GM12878 (cell line): ENCODE results near the gene SEMA4D.

Source experiments
- BCLAF1 ChIP-seq: fragments of 450-650 bp; IDR thresholded peaks from 2 replicates; pipeline ENCODE4 v1.6.1; 2017; ENCODE audit warnings: antibody characterized with exemption, mild to moderate bottlenecking, moderate library complexity
- CBX3 ChIP-seq: fragments of 200-600 bp; sonication (generic); IDR thresholded peaks from 2 replicates; pipeline ENCODE4 v1.6.1; 2016; ENCODE audit warnings: low read depth, borderline replicate concordance
- CTCF ChIP-seq, 3 experiments: IDR thresholded peaks in 2 of 3; conservative IDR thresholded peaks in 1 of 3; 2 replicates each; pipeline ENCODE4 v1.5.1; 2011; ENCODE audit warnings: low read depth in 3 of 3, low read length in 3 of 3, mild to moderate bottlenecking in 3 of 3, control low read depth in 2 of 3, moderate library complexity in 2 of 3, inconsistent platforms in 1 of 3, mixed read lengths in 1 of 3; ENCODE audit not compliant: control insufficient read depth in 2 of 3, insufficient read depth in 1 of 3; ENCODE audit errors: extremely low read depth in 1 of 3
- E4F1 ChIP-seq: fragments of 450-650 bp; IDR thresholded peaks from 2 replicates; pipeline ENCODE4 v1.6.1; 2018; ENCODE audit warnings: borderline replicate concordance, mild to moderate bottlenecking; ENCODE audit not compliant: partially characterized antibody
- EZH2 ChIP-seq: IDR thresholded peaks from 2 replicates; pipeline ENCODE4 v1.6.1; 2012; ENCODE audit warnings: low read depth, mild to moderate bottlenecking, control low read depth, inconsistent platforms, low read length, borderline replicate concordance; ENCODE audit not compliant: control insufficient read depth
- MEF2A ChIP-seq: IDR thresholded peaks from 2 replicates; pipeline ENCODE4 v1.6.1; 2011; ENCODE audit warnings: low read depth, mild to moderate bottlenecking, low read length, moderate library complexity; ENCODE audit not compliant: insufficient read depth
- NBN ChIP-seq: fragments of 450-650 bp; IDR thresholded peaks from 2 replicates; pipeline ENCODE4 v1.6.1; 2016
- POLR2A ChIP-seq: IDR thresholded peaks from 2 replicates; pipeline ENCODE4 v1.6.1; 2011; ENCODE audit warnings: low read depth, mild to moderate bottlenecking, low read length
- ZNF24 ChIP-seq: fragments of 450-650 bp; IDR thresholded peaks from 2 replicates; pipeline ENCODE4 v1.6.1; 2017; ENCODE audit warnings: antibody characterized with exemption, mild to moderate bottlenecking
- TF ChIP-seq, protein P1 (sequence below): IDR thresholded peaks from 2 replicates; pipeline ENCODE4 v1.6.1; 2011; ENCODE audit warnings: low read depth, mild to moderate bottlenecking, low read length, moderate library complexity, borderline replicate concordance; ENCODE audit errors: extremely low read depth
- TF ChIP-seq, protein P2 (sequence below): IDR thresholded peaks from 2 replicates; pipeline ENCODE4 v1.6.1; 2011; ENCODE audit warnings: borderline replicate concordance, low read depth, mild to moderate bottlenecking, moderate library complexity, low read length; ENCODE audit not compliant: insufficient read depth, poor library complexity, severe bottlenecking

GRCh38 chr9:89372230-89372816, 125.6 kb downstream of the SEMA4D start:
- TF ChIP-seq CTCF (IDR thresholded peaks at IDR 0.05 in 2 of 3, conservative IDR thresholded peaks at IDR 0.05 in 1 of 3; ENCODE audit: control insufficient read depth in 2 of 3, extremely low read depth in 1 of 3, insufficient read depth in 1 of 3, low read depth in 3 of 3, low read length in 3 of 3) (no peak), BCLAF1 (no peak), POLR2A (peak; percentile 30; the same call in 1 of the 2 replicates), ZNF24 (no peak), NBN (no peak), MEF2A (no peak), E4F1 (no peak), EZH2 (no peak), CBX3 (no peak)
- TF ChIP-seq, protein P1, sequence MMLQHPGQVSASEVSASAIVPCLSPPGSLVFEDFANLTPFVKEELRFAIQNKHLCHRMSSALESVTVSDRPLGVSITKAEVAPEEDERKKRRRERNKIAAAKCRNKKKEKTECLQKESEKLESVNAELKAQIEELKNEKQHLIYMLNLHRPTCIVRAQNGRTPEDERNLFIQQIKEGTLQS: no peak
- TF ChIP-seq, protein P2, sequence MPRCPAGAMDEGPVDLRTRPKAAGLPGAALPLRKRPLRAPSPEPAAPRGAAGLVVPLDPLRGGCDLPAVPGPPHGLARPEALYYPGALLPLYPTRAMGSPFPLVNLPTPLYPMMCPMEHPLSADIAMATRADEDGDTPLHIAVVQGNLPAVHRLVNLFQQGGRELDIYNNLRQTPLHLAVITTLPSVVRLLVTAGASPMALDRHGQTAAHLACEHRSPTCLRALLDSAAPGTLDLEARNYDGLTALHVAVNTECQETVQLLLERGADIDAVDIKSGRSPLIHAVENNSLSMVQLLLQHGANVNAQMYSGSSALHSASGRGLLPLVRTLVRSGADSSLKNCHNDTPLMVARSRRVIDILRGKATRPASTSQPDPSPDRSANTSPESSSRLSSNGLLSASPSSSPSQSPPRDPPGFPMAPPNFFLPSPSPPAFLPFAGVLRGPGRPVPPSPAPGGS: no peak
